Gastrocnemius medialis (tissue), 4 donors: ENCODE results near the gene CHST11.

ENCODE experiments used
- POLR2A ChIP-seq, 2 donors: fragments of 450-650 bp; IDR thresholded peaks; one replicate each; pipeline ENCODE4 v1.6.1; 2017; ENCODE audit warnings: antibody characterized with exemption in 2 of 2, mild to moderate bottlenecking in 2 of 2, moderate library complexity in 2 of 2
- TF ChIP-seq, protein P1 (sequence below), 5 experiments: fragments of 450-650 bp in 3 of 5; fragments of 200-600 bp in 2 of 5; sonication (generic) in 2 of 5; IDR thresholded peaks in 4 of 5; conservative IDR thresholded peaks in 1 of 5; 1 replicate in 4 of 5; 2 replicates in 1 of 5; pipeline ENCODE4 v1.5.1; 2016 to 2019; ENCODE audit warnings: antibody characterized with exemption in 5 of 5, mild to moderate bottlenecking in 3 of 5, moderate library complexity in 3 of 5

DNA sequence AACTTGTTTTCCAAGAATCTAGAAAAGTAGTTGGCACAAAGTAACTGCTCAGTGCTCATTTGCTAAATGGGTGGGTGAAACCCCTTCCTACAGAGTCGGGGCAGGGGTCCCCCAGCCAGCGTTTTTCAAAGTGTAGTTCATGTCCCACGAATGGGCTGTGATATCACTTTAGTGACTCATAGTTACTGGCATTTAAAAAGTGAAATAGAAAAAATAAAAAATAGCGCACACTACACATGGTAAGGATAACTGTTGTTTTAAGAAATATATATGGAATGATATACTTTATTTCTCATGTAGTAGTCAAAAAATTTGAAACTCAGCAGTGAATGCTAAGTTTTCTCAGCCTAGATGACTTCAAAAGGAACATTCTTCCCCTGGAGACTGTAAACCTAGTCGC, 250.4 kb downstream of the CHST11 start:
- no peak for TF ChIP-seq POLR2A (IDR thresholded peaks at IDR 0.05)
- TF ChIP-seq, protein P1, sequence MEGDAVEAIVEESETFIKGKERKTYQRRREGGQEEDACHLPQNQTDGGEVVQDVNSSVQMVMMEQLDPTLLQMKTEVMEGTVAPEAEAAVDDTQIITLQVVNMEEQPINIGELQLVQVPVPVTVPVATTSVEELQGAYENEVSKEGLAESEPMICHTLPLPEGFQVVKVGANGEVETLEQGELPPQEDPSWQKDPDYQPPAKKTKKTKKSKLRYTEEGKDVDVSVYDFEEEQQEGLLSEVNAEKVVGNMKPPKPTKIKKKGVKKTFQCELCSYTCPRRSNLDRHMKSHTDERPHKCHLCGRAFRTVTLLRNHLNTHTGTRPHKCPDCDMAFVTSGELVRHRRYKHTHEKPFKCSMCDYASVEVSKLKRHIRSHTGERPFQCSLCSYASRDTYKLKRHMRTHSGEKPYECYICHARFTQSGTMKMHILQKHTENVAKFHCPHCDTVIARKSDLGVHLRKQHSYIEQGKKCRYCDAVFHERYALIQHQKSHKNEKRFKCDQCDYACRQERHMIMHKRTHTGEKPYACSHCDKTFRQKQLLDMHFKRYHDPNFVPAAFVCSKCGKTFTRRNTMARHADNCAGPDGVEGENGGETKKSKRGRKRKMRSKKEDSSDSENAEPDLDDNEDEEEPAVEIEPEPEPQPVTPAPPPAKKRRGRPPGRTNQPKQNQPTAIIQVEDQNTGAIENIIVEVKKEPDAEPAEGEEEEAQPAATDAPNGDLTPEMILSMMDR (IDR thresholded peaks at IDR 0.05 in 4 of 5, conservative IDR thresholded peaks at IDR 0.05 in 1 of 5): no peak
